Bronchial epithelial cell (primary cell): ENCODE results near the gene EI24. TPM values are rescaled to one million over a fixed set of nuclear protein-coding genes. Genes with fewer than 3 reads are reported as not detected.

Experiments
- DNase-seq: peaks from one replicate; pipeline ENCODE4 v3.0.0-alpha.2; 2010; ENCODE audit warnings: low read depth
- FAIRE-seq: peaks from 2 replicates; lab custom pipeline; 2011; peaks lifted over from hg19 to GRCh38; lab: Jason Lieb, UNC
- H3K27me3 ChIP-seq: 2 replicates; pipeline ENCODE4 v1.5.1; 2011; ENCODE audit warnings: low read length; ENCODE audit not compliant: control insufficient read depth, insufficient read depth
- H3K36me3 ChIP-seq: 2 replicates; pipeline ENCODE4 v1.5.1; 2011; ENCODE audit warnings: low read length; ENCODE audit not compliant: control insufficient read depth, insufficient read depth
- H3K4me3 ChIP-seq: 2 replicates; pipeline ENCODE4 v1.5.1; 2011; ENCODE audit warnings: mild to moderate bottlenecking, low read depth, low read length, control low read depth
- CTCF ChIP-seq: IDR thresholded peaks from 2 replicates; pipeline ENCODE4 v1.5.1; 2011; ENCODE audit warnings: mild to moderate bottlenecking, moderate library complexity, low read length, control low read depth, inconsistent platforms; ENCODE audit not compliant: insufficient read depth, severe bottlenecking
- total RNA-seq: library from RNA; depleted of rRNA; stranded (reverse); fragments of >200 nt; gene quantifications from 2 replicates; pipeline ENCODE4 v1.2.1, GENCODE V29; 2014

The EI24 gene
- total RNA-seq, 1 donor from 2014 or later: 179 TPM

- FAIRE-seq: no peak
- Histone ChIP-seq H3K27me3 (no peaks in the 10 kb centered on the region), H3K36me3 (no peaks in the 10 kb centered on the region), H3K4me3 (no peak overlapping the region)
- no peak for DNase-seq
- no peak for TF ChIP-seq CTCF
Observed at GRCh38 chr11:125559888-125560287, 9.4 kb upstream of the EI24 start.

GRCh38 chr11:125561924-125562323 lies 7.4 kb upstream of the EI24 start:
- no peaks in the 10 kb centered on the region for H3K27me3 ChIP-seq
- no peaks in the 10 kb centered on the region for H3K36me3 ChIP-seq
- no peak overlapping the region for H3K4me3 ChIP-seq
- no peak for DNase-seq
- FAIRE-seq: no peak
- no peak for TF ChIP-seq CTCF

GRCh38 chr11:125562430-125562829 lies 6.8 kb upstream of the EI24 start:
- H3K4me3 ChIP-seq: no peak overlapping the region
- FAIRE-seq (no peak), DNase-seq (no peak)
- no peak for TF ChIP-seq CTCF
- no peaks in the 10 kb centered on the region for H3K36me3 ChIP-seq
- no peaks in the 10 kb centered on the region for H3K27me3 ChIP-seq

GRCh38 chr11:125564357-125564756 lies 4.9 kb upstream of the EI24 start:
- DNase-seq: no peak
- no peak for TF ChIP-seq CTCF
- Histone ChIP-seq H3K27me3 (no peaks in the 10 kb centered on the region), H3K36me3 (no peaks in the 10 kb centered on the region), H3K4me3 (no peak overlapping the region)
- FAIRE-seq: no peak

DNA sequence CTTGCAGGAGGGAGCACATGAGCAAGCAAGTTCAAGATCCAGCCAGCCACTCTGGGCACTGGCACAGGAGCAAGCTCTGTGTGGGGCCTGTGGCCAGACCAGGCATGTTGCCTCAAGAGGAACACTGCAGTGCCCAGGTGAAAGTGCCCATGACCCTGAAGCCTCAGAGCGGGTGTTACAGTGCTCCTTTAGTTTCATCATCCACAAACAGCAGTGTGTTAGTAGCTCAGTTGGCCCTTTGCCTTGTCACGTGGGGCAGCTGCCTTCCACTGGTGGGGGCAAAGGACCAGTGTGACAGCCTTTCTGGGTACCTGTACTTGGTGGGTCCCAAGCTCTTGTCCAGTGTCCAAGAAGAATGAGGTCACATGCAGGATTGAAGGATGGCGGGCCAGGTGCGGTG lies 3.0 kb upstream of the EI24 start:
- DNase-seq (no peak), FAIRE-seq (no peak)
- Histone ChIP-seq H3K27me3 (no peaks in the 10 kb centered on the region), H3K4me3 (no peak overlapping the region), H3K36me3 (no peaks in the 10 kb centered on the region)
- no peak for TF ChIP-seq CTCF

DNA sequence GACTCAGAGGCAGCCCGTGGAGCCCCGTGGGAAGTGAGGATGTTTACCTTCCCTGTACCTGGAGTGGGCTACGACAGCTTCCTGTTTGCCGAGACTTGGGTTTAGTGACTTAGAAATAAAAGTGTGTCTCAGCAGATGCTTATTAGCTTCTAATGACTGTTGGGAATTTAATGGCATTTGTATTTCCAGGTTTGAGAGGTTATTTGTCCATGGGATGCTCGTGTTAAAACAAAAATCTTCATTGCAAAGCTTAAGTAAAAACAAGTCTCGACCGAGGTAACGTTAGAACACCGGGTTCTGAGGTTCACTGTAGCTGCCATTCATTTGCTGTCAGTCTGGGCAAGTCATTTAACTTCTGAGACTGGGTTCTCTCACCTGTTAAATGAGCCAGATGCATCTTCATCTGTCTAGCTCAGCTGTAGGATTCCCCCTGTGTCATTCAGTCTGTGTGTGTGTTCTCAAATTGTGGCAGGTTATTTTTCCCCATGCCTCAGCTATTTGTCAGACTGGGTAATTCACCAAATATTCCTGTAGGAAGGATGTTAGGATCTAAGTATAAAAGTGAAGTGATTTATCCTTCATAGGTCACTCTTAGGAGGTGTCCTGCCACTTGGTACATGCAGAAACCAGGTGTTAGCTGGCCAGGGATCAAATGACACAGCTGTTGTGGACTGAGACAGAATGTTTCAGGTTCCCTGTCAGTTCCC lies 791 bp downstream of the EI24 start:
- Histone ChIP-seq H3K4me3 (peak overlapping the region; percentile 96), H3K36me3 (peaks cover 5% of the 10 kb centered on the region), H3K27me3 (no peaks in the 10 kb centered on the region)
- no peak for TF ChIP-seq CTCF
- DNase-seq (peak; percentile 46), FAIRE-seq (no peak)
